ENCODE measurements around the gene GATD1.

DNA sequence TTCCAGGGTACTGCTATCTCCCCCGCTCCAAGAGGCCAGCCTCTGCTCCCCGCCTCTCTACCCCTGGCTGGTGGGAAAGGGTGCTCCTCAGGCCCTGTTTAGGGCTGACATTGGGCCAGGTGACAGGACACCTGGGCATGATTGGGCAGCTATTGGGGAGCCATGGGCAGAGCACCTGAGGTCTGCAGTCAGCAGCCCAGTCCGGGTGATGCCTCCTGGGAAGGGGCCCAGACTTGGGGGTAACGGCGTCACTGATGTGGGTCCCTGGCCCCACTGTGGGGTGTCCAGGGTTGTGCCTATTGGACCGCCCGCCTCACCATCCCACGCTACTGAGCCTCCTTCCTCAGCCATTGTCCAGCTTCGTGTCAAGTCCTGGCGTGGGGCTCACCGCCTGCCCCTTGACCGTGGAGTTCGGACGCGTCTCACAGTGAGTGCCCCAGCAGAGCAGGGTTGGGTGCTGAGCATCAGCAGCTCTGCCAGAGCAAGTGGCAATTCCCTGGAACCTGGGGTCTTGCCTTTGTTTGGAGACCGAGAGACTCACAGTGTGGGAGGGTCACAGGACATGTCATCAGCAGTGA is 2.8 kb upstream of the GATD1 start:
- TF ChIP-seq, protein P1, sequence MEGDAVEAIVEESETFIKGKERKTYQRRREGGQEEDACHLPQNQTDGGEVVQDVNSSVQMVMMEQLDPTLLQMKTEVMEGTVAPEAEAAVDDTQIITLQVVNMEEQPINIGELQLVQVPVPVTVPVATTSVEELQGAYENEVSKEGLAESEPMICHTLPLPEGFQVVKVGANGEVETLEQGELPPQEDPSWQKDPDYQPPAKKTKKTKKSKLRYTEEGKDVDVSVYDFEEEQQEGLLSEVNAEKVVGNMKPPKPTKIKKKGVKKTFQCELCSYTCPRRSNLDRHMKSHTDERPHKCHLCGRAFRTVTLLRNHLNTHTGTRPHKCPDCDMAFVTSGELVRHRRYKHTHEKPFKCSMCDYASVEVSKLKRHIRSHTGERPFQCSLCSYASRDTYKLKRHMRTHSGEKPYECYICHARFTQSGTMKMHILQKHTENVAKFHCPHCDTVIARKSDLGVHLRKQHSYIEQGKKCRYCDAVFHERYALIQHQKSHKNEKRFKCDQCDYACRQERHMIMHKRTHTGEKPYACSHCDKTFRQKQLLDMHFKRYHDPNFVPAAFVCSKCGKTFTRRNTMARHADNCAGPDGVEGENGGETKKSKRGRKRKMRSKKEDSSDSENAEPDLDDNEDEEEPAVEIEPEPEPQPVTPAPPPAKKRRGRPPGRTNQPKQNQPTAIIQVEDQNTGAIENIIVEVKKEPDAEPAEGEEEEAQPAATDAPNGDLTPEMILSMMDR (IDR thresholded peaks at IDR 0.05; ENCODE audit: low read length) = no peak
- TF ChIP-seq EZH2 (optimal IDR thresholded peaks at IDR 0.05; ENCODE audit: low read depth, low read length) (no peak), EZH2phosphoT487 (IDR thresholded peaks at IDR 0.05; ENCODE audit: low read length) (no peak)

Measured in MM.1S (cell line).